Loucy (cell line): ENCODE measurements around the gene SOD3.

Experiments used
- H2AFZ ChIP-seq: fragments of 200-600 bp; sonication (generic); 2 replicates; pipeline ENCODE4 v1.6.0; 2016; ENCODE audit warnings: antibody characterized with exemption, mild to moderate bottlenecking, low read length, moderate library complexity
- H3F3A ChIP-seq: fragments of 200-600 bp; 2 replicates; pipeline ENCODE4 v1.6.0; 2016; ENCODE audit warnings: antibody characterized with exemption, low read depth, mild to moderate bottlenecking
- H3K27me3 ChIP-seq: fragments of 200-600 bp; sonication (generic); 2 replicates; pipeline ENCODE4 v1.6.1; 2014; ENCODE audit warnings: low read length, mild to moderate bottlenecking; ENCODE audit not compliant: insufficient read depth, poor library complexity, severe bottlenecking
- H3K36me3 ChIP-seq: fragments of 200-600 bp; sonication (generic); 2 replicates; pipeline ENCODE4 v1.6.1; 2016; ENCODE audit warnings: low read length; ENCODE audit not compliant: insufficient read depth
- H3K4me1 ChIP-seq: fragments of 200-600 bp; sonication (generic); 2 replicates; pipeline ENCODE4 v1.5.1; 2014; ENCODE audit warnings: low read length, mild to moderate bottlenecking; ENCODE audit not compliant: insufficient read depth, poor library complexity, severe bottlenecking
- H3K4me2 ChIP-seq: fragments of 200-600 bp; sonication (generic); 2 replicates; pipeline ENCODE4 v1.6.0; 2014; ENCODE audit warnings: antibody characterized with exemption, low read length, low read depth, mild to moderate bottlenecking; ENCODE audit not compliant: poor library complexity, severe bottlenecking
- H3K4me3 ChIP-seq: fragments of 200-600 bp; sonication (generic); 2 replicates; pipeline ENCODE4 v1.5.1; 2014; ENCODE audit warnings: low read length, mild to moderate bottlenecking, mixed read lengths; ENCODE audit not compliant: poor library complexity, severe bottlenecking
- H3K79me2 ChIP-seq: fragments of 200-600 bp; sonication (generic); 2 replicates; pipeline ENCODE4 v1.6.1; 2014; ENCODE audit warnings: low read length; ENCODE audit not compliant: insufficient read depth
- H3K9ac ChIP-seq: fragments of 200-600 bp; sonication (generic); 2 replicates; pipeline ENCODE4 v1.6.0; 2014; ENCODE audit warnings: mild to moderate bottlenecking, low read depth, low read length, moderate library complexity; ENCODE audit not compliant: poor library complexity, severe bottlenecking
- H3K9me2 ChIP-seq: fragments of 200-600 bp; sonication (generic); replicated peaks from 2 replicates; pipeline ENCODE4 v1.6.1; 2016; ENCODE audit warnings: low read depth, low read length, mixed read lengths
- H3K9me3 ChIP-seq: fragments of 200-600 bp; sonication (generic); 2 replicates; pipeline ENCODE4 v1.6.1; 2014; ENCODE audit warnings: mild to moderate bottlenecking, antibody characterized with exemption, low read length, low read depth; ENCODE audit not compliant: insufficient read depth
- H4K20me1 ChIP-seq: fragments of 200-600 bp; sonication (generic); 2 replicates; pipeline ENCODE4 v1.6.0; 2014; ENCODE audit warnings: antibody characterized with exemption, low read length, mild to moderate bottlenecking; ENCODE audit not compliant: insufficient read depth, poor library complexity, severe bottlenecking
- CTCF ChIP-seq: fragments of 200-600 bp; sonication (generic); conservative IDR thresholded peaks from 2 replicates; pipeline ENCODE4 v1.5.1; 2014; ENCODE audit warnings: mild to moderate bottlenecking, antibody characterized with exemption, low read length
- EZH2phosphoT487 ChIP-seq: fragments of 200-600 bp; IDR thresholded peaks from 2 replicates; pipeline ENCODE4 v1.6.1; 2018; ENCODE audit warnings: antibody characterized with exemption, mild to moderate bottlenecking, moderate library complexity, borderline replicate concordance

Gene SOD3

GRCh38 chr4:24820541-24820940 is 25.2 kb downstream of the SOD3 start:
- Histone ChIP-seq H3K4me1 (no peaks in the 10 kb centered on the region), H3K9me3 (no peaks in the 10 kb centered on the region; the same call in 1 of the 2 replicates), H3K4me2 (no peak overlapping the region), H2AFZ (no peak overlapping the region), H3K79me2 (no peaks in the 10 kb centered on the region), H3K9ac (no peak overlapping the region), H3K27me3 (no peaks in the 10 kb centered on the region), H3K9me2 (no peaks in the 10 kb centered on the region), H3K4me3 (no peak overlapping the region), H4K20me1 (no peaks in the 10 kb centered on the region), H3K36me3 (no peaks in the 10 kb centered on the region), H3F3A (no peaks in the 10 kb centered on the region)
- TF ChIP-seq CTCF, result no peak
- no peak for TF ChIP-seq EZH2phosphoT487

- Histone ChIP-seq H3F3A (no peaks in the 10 kb centered on the region), H3K27me3 (no peaks in the 10 kb centered on the region), H3K9me2 (no peaks in the 10 kb centered on the region), H3K79me2 (no peaks in the 10 kb centered on the region), H3K4me3 (no peak overlapping the region), H2AFZ (no peak overlapping the region), H3K9me3 (no peaks in the 10 kb centered on the region), H3K4me1 (no peaks in the 10 kb centered on the region), H3K36me3 (no peaks in the 10 kb centered on the region), H3K9ac (no peak overlapping the region), H3K4me2 (no peak overlapping the region), H4K20me1 (no peaks in the 10 kb centered on the region)
- TF ChIP-seq CTCF, result no peak
- no peak for TF ChIP-seq EZH2phosphoT487
Observed at GRCh38 chr4:24824720-24825119, 29.3 kb downstream of the SOD3 start.

GRCh38 chr4:24831637-24832036 is 36.3 kb downstream of the SOD3 start:
- no peaks in the 10 kb centered on the region for H3K9me3 ChIP-seq
- H3K79me2 ChIP-seq, result no peaks in the 10 kb centered on the region
- no peaks in the 10 kb centered on the region for H4K20me1 ChIP-seq
- H3K36me3 ChIP-seq, result no peaks in the 10 kb centered on the region
- H3K4me3 ChIP-seq, result no peak overlapping the region
- H3K27me3 ChIP-seq, result no peaks in the 10 kb centered on the region
- H3F3A ChIP-seq, result no peaks in the 10 kb centered on the region
- H3K9ac ChIP-seq, result no peak overlapping the region
- H3K4me2 ChIP-seq, result no peak overlapping the region
- no peaks in the 10 kb centered on the region for H3K4me1 ChIP-seq
- H3K9me2 ChIP-seq, result no peaks in the 10 kb centered on the region
- TF ChIP-seq EZH2phosphoT487 (no peak), CTCF (no peak)
- H2AFZ ChIP-seq, result no peak overlapping the region
